Measurements from ENCODE around the gene RAI2.
"Not testable (repeated sequence)": the region's sequence is repeated elsewhere in the genome, so short reads cannot be mapped to it uniquely, and the experiment has no call there.

The RAI2 gene

DNA sequence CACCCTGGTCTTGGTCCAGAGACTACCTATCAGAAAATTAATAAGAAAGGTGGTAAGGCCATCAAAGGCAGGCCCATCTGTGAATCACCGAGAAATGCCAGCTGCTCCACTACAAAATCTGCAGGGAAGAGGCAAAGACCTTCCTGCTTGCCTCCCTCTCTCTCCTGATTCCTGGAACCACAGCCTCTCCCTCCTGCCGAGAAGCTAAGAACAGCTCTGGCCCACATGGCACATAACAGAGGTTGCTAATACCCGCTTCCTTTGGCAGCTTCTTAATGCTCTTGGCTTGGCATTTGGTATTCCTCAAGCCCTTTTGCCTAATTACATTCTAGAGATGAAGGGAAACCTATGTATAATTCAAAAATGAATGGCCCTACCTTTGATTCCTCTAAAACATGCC is 32.9 kb downstream of the RAI2 start:
- DNase-seq (ENCODE audit: low read depth in 2 of 2) = no peak

DNA sequence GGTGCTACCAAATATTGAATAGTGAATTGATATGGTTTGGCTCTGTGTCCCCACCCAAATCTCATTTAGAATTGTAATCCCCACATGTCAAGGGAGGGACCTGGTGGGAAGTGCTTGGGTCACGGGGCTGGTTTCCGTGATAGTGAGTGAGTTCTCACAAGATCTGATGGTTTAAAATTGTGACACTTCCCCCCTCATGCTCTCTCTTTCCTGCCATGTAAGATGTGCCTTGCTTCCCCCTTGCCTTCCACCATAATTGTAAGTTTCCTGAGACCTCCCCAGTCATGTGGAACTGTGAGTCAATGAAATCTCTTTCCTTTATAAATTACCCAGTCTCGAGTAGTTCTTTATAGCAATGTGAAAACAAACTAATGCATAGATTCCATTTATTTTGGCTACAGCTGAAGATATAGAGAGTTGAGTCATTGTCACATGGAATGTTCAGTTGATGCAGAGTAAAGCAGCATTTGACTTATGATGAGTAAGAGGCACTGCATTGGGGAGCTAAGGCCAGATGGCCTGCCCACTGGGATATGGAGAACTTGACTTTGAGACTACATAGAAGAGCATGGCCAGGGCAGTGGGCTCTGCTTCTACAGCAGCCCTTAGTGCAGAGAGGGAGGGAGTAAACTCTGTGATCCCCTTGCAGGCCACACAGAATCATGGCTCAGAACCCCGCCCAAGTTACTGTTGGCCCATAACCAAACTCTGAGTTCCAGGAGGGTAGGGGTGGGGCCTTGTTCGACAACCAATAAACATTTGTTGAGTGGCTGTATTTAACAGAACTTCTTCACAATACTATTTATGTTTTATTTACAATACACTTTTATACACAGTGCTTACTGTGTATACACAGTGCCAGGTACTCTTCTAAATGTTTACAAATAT is 34.2 kb downstream of the RAI2 start:
- DNase-seq (ENCODE audit: low read depth in 2 of 2) = no peak

DNA sequence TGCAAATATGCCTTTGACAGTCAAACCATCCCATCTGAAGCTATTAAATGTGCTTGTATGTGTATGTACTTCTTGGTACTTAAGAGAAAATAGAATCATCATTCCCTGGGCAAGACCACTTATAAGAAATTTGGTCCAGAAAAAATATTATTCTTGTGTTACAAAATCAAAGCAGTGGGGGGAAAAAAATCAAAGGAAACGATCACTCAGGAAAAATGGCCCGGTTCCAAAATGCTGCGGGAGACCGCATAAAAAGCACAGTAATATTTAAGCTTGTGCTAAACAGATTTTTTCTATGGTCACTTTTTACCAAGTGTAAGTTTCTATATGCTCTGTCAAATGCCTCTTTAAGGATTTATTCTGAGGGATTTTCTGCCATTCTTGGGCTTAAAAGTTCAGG is 36.1 kb downstream of the RAI2 start:
- DNase-seq (ENCODE audit: low read depth in 2 of 2) = no peak

DNA sequence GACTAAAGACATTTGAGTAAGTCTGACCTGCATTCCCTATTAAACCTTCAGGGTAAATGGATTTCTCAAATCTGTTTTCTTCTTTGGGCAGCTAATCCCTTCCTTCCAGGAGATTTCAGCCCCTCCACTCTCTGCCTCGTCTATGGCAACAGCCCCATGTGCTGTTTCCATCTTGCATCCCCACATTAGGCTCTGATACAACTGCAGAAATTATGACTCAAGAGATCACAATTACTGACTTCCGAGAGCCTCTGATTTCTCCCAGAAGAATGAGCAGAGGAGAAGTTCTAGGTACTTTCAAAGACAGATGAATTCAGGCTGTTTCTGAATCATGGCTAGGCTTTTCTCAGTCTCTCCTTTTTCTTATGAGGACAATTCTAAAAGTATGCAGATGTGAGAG is 38.7 kb downstream of the RAI2 start:
- DNase-seq (ENCODE audit: low read depth in 2 of 2) = no peak

DNA sequence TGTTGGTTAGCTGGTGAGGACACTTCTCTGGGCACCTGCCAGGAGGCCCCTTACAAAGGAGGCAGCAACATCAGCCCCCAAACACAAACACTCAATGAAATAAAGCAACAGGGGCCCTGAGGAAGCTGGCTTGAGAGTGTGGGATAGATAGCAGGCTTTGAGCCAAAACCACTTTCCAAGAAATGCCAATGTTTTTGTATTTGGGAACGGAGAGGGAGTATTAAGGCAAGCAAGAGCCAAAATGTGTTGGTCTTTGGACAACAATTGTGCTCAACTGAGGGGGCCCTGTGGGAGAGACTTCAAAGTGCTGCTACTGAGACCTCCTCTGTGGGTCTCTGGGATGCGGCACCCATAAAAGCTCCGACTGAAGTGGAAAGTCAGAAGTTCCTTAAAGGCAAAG is 41.0 kb downstream of the RAI2 start:
- DNase-seq (ENCODE audit: low read depth in 2 of 2) = no peak

DNA sequence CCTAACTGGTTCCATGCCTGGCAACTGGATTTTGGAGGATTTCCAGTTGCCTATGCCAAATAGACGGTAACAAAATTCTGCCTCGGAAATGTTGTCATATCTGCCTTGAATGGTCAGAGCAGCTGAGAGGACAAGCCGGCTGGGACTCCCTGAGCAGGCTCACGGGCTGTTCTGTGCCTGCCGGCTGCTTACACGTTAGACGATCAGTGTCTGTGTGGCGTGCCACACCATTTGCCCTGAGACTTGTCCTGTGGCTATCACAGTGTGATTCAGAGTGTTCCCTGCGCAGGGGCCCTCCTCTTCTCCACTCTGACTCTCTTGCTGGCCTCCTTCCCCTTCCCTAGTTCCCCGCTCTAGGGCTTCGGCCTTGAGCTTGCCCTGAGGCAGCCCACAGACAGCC is 42.4 kb downstream of the RAI2 start:
- no peak for DNase-seq (ENCODE audit: low read depth in 2 of 2)

DNA sequence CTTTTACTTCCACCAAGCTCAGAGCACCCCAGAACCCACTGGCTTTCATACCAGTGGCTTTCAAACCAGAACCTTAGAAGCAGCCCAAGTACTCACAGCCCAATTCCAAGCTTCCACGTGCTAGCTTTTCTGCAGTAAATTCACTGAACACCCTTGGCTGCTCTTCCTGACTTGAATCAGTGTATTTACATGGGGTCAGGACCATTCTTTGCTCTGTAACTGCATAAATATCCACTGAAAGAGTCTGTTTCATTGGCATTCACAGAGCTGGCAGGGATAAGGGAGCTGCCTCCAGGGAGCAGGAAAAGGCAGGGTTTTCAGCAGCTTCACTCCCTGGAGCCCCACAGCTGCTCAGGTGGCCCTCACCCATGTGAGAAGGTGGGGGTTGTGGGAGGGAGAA is 43.8 kb downstream of the RAI2 start:
- DNase-seq (ENCODE audit: low read depth in 2 of 2) = no peak

DNA sequence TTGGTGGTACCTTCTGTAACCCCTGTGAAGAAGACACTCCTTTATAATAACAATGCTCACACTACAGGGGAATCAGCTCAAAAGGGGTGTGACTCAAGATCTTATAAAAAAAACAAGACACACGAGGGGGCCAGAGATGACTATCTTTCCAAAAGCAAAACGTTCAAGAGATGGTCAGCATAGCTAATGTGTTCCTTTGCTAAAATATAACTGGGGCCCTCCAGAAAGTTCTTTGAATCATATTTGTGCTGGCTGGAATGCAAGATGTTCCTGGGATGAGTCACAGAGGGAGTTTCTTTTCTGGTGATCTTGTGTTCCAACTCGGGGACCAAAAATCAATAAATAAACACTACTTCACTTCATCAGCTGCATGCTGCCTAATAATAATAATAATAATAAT is 46.5 kb downstream of the RAI2 start:
- DNase-seq (ENCODE audit: low read depth in 2 of 2) = no peak

DNA sequence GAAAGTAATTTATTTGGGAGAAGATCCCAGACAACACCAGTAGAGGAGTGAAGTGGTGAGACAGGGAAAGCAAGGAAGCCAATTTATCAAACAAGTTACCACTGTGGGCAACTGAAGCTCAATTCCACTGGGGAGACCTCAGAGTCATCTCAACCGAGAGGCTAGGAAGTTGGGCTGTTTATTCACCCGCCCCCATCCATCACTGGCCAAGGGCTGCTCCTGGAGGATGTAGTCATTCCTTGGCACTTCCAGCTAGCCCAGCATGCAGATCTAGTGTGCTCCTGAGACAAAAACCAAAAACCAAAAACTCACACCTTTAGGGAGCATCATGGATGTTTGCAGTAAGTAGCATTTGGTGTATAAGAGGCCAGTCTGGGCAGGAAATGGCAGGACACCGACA is 47.0 kb downstream of the RAI2 start:
- no peak for DNase-seq (ENCODE audit: low read depth in 2 of 2)

DNA sequence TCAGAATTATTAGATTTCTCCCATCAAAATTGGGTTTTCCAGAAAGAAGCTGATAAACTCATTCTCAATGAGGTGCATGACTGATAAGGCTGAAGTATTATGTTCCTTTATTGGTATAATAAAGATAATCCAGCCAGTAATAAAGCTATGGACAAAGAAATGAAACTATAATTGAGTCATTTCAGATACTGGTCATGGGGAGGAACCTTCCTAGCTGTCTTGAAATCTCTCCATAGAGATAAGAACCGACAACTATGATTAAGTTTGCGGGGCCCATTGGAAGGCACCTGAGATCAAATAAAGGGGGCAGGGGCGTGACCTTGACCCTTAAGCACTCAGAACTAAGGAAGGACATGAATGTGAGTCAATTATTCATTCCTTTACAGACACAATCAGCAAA is 47.8 kb downstream of the RAI2 start:
- DNase-seq (ENCODE audit: low read depth in 2 of 2) = no peak

DNA sequence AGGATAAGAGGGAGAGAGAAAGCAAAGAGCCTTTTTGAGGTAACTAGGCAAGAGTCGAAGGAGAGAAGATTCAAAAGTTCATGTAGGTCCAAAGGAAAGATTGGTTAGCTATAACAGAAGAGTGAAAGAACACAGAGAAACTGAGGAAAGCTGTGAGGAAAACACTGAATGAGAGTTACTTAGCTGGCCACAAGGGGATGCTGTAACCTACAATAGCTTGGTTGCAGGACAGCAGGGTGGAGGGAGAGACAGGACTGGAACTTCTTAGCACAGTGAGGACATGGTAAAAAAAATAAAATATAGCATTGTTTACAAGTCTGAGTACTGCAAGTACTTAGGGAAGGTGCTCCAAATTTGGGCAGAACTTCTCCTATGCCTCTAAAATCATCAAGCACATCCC is 48.3 kb downstream of the RAI2 start:
- no peak for DNase-seq (ENCODE audit: low read depth in 2 of 2)

DNA sequence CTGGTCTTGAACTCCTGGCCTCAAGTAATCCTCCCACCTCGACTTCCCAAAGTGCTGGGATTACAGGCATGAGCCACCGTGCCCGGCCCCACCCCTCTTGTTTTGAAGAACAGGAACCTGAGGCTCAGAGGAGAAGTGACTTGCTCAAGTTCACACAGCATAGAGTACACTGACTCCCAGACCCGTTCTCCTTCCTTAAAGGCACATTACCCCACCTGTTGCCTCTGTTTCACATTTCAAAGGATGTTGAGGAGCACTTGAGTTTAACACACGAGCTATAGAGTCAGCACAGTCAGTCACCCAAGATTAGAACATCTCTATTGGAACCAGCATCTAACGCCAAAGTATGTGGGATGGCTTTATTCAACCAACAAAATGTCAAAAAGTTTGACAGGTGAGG is 51.1 kb downstream of the RAI2 start:
- no peak for DNase-seq (ENCODE audit: low read depth in 2 of 2)

DNA sequence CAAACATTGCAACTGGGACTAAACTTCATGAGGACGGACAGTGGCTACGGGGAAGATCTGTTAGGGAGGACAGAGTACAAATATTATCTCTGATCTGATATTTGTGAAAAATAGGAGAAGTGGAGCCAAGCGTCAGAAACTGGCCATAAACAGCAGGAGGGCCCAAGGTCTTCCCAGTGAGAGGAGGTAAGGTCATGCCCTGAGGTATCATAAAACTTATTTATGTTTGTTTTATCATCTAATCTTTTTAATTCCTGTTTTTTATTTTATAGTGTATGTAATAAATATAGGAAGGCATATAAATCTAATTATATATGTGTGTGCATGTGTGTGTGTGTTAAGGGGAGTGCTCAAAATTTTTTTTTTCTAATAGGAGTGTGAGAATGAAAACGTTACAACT is 51.8 kb downstream of the RAI2 start:
- no peak for DNase-seq (ENCODE audit: low read depth in 2 of 2)

DNA sequence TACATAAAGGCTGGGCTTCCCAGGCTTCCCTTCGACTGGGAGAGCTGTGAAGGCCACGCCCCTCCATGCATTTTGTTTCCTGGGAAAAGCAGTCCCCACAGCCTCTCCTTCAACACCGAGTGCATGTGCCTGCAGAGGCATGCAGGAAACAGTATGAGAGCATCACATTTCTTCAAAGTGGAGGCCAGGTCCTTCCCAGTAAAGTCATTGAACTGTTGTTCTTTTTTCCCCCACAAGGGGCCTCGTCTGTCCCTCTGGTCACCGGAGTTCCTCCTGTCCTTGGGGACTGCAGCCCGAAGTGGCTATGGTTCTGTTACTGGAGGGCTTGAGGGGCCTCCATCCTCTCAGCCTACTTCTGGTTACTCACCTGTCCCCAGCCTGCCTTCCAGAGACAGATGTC is 56.0 kb downstream of the RAI2 start:
- no peak for DNase-seq (ENCODE audit: low read depth in 2 of 2)

DNA sequence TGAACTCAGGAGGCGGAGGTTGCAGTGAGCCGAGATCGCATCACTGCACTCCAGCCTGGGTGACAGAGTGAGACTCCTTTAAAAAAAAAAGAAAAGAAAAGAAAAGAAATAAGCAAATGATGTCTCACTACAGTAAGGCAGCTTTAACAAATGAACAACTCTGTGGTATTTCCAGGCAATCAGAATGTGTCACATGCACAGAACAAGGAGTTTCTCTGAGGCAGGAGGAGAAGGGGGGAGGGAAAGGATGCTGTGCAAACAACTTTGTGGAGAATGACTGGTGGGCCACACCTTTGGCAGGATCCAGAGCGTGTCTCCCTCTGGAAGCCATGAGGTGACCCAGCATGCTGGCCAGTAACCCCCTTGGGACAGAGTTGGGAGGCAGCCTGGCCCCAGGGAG is 57.6 kb downstream of the RAI2 start:
- no peak for DNase-seq (ENCODE audit: low read depth in 2 of 2)

DNA sequence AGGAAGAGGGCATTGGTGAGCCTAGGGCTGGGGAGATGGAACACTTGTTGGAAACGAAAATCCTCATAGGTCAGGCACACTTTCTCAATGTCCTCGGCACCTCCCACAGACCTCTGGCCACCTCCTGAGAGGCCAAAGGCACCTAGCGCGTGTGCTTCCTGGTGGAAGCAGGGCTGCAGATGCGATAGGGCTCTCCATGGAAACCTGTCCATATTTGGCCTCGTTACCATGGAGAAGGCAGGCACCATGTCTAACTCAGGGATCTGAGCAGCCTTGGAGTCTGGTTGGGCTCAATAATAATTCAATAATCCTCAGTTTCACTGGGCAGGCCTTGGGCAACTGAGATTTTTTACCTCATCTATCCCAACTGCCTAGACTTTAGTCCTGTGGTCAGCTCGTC is 58.3 kb downstream of the RAI2 start:
- no peak for DNase-seq (ENCODE audit: low read depth in 2 of 2)

DNA sequence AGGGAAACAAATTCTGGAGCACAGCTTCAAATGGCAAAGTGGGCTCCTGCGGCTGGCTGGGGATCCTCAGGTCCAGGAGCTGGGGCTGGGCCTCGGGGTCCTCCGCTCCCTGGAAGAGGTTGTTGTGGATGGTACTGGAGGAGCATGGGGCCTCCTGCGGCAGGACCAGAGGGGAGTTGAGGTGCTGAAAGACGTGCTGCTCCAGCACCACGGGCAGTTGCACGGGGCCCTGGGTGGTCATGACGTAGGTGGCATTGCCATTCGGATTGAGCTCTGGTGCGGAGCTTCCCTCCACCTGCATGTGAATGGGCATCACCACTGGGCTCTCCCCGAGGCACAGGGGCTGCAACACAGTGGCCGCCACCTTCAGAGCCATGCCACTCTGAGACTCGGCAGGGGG is 59.7 kb downstream of the RAI2 start:
- no peak for DNase-seq (ENCODE audit: low read depth in 2 of 2)

DNA sequence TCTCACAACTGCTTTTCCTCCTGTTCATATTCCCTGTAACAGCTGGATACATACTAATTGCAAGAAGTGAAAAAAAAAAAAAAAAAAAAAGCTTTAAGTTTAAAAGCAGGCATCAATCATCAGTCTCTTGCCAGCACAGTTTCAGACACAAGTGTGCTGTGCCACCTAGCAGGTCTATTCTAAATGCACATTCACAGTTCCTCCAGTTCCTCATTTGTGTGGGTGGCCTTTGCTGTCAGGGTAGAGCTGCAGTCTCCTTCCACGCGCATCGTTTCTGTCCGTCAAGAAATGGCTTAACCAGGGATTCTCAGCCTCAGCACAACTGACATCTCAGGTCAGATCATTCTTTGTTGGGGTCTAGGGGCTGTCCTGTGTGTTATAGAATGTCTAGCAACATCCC is 62.2 kb downstream of the RAI2 start:
- no peak for DNase-seq (ENCODE audit: low read depth in 2 of 2)

DNA sequence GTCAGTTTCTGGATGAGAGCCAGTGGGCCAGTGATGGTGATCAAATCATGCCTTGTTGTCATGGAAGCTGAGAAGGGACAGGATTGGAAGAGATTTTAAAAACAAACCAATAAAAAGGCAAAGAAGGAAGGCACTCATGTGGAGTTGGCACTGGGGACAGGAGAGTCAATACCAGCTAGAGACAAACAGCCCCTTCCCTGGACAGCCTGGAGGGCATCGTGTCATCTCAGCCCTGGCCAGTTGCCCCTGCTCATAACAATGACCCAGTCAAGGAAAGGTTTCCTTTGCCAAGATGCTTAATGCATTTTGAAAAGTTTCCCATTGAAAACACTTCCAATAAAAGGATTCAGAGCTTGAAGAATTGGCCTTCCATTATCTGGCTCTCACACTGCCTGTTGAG is 68.3 kb downstream of the RAI2 start:
- DNase-seq (ENCODE audit: low read depth in 2 of 2) = no peak

DNA sequence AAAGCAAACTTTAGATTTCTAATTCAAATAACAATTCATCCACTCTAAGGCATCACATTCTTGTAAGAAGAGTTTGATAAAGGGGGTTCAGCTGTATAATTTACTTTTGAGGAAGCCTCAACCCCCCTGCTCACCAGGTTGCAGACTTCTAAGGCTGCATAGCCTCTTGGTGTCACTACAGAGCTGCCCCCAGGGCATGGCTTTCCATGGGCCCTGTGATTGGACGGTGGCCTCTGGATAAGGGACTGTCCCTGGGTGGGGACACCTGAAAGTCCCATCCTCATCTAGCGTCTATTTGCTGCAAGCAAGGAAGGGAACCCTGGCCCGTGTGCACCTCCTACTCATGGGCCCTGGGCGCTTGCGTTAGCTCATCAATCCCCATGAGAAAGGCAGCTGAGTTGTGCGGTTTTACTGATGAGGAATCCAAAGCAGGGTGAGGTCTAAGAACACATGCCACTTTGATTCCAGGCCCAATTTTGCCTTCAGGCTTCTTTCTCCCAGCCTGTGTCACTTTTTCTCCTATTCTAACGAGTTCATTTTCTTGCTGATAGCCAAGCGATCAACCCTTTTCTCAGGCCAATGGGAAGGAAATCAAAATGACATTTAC is 72.0 kb downstream of the RAI2 start:
- no peak for DNase-seq (ENCODE audit: low read depth in 2 of 2)

DNA sequence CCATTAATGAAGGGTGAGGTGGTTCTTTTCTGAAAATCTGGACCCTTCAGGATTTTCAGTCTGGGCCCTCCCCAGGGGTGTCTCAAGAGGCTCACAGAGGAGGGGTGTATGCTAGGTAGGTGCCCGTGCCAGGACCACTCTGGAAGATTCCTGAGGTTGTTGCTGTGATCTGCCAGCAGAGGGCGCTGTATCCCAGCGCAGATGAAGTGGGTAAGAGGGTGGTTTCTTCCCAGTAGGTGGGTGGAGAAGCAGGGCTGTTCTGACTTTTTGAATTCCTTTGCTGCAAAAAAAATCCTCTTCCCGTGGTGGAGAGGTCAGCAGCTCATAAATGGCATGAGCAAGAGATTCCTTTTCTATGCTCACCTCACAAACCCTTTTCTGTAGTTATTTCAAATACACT is 72.7 kb downstream of the RAI2 start:
- no peak for DNase-seq (ENCODE audit: low read depth in 2 of 2)

DNA sequence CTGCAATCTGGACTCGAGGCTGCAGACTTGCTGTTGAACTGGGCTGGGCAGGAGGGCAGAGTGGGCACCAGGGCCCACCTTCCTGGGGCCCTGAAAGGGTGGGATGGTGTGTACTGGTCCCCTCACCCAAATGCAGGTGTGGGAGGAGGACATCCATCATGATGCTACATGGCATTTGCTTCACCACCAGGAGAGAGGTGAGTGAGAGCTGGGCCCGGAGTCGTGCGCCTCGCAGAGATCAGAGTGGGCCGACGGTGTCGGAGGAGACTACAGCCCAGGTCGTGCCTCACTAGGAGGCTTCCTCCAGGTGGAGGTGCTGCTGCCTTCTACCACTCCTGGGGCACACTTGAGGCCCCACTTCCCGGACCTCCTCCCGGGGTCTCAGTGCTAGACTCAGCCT is 73.5 kb downstream of the RAI2 start:
- no peak for DNase-seq (ENCODE audit: low read depth in 2 of 2)

DNA sequence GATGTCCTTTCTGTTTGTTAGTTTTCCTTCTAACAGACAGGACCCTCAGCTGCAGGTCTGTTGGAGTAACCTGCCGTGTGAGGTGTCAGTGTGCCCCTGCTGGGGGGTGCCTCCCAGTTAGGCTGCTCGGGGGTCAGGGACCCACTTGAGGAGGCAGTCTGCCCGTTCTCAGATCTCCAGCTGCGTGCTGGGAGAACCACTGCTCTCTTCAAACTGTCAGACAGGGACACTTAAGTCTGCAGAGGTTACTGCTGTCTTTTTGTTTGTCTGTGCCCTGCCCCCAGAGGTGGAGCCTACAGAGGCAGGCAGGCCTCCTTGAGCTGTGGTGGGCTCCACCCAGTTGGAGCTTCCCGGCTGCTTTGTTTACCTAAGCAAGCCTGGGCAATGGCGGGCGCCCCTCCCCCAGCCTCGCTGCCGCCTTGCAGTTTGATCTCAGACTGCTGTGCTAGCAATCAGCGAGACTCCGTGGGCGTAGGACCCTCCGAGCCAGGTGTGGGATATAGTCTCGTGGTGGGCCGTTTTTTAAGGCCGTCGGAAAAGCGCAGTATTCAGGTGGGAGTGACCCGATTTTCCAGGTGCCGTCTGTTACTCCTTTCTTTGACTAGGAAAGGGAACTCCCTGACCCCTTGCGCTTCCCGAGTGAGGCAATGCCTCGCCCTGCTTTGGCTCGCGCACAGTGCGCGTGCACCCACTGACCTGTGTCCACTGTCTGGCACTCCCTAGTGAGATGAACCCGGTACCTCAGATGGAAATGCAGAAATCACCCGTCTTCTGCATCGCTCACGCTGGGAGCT is 74.3 kb downstream of the RAI2 start:
- DNase-seq (ENCODE audit: low read depth in 2 of 2) = not testable (repeated sequence)

Data from fibroblast of skin of left quadriceps (primary cell).